Prostate gland (tissue), 2 donors: ENCODE data around the gene TGFA.

Experiments
- POLR2AphosphoS5 ChIP-seq: sonication (generic); formaldehyde crosslinking; IDR thresholded peaks from one replicate; pipeline ENCODE4 v1.6.1; 2017; ENCODE audit warnings: antibody characterized with exemption
- TF ChIP-seq, protein P1 (sequence below), 4 experiments: fragments of 200-600 bp in 2 of 4; fragments of 450-650 bp in 2 of 4; sonication (generic) in 2 of 4; IDR thresholded peaks; 1 replicate in 3 of 4; 2 replicates in 1 of 4; pipeline ENCODE4 v1.5.1; 2016 to 2019; ENCODE audit warnings: antibody characterized with exemption in 4 of 4, mild to moderate bottlenecking in 2 of 4, moderate library complexity in 2 of 4

GRCh38 chr2:70448041-70448440, 105.6 kb downstream of the TGFA start:
- TF ChIP-seq, protein P1, sequence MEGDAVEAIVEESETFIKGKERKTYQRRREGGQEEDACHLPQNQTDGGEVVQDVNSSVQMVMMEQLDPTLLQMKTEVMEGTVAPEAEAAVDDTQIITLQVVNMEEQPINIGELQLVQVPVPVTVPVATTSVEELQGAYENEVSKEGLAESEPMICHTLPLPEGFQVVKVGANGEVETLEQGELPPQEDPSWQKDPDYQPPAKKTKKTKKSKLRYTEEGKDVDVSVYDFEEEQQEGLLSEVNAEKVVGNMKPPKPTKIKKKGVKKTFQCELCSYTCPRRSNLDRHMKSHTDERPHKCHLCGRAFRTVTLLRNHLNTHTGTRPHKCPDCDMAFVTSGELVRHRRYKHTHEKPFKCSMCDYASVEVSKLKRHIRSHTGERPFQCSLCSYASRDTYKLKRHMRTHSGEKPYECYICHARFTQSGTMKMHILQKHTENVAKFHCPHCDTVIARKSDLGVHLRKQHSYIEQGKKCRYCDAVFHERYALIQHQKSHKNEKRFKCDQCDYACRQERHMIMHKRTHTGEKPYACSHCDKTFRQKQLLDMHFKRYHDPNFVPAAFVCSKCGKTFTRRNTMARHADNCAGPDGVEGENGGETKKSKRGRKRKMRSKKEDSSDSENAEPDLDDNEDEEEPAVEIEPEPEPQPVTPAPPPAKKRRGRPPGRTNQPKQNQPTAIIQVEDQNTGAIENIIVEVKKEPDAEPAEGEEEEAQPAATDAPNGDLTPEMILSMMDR (IDR thresholded peaks at IDR 0.05), result no peak
- TF ChIP-seq POLR2AphosphoS5, result no peak
